Measurements from ENCODE around the gene DENND4B. TPM values are rescaled to one million over a fixed set of nuclear protein-coding genes. Genes with fewer than 3 reads are reported as not detected.

DENND4B gene
- total and polyA plus RNA-seq, 9 of the 15 experiments (the other 6 are each of a cell fraction or from before 2014, with no cell fraction given) = 9.5 to 80.5 (median 23.1) TPM

GRCh38 chr1:153985941-153986761 is 39.6 kb upstream of the DENND4B start, which contains the start of gene RAB13:
RAB13 (minus strand) TSS chr1:153986339; CDS start chr1:153986236, 103 bp downstream.
- H3K9ac ChIP-seq (ENCODE audit: insufficient read depth in 1 of 2, low read depth in 2 of 2, low read length in 2 of 2) = peak within 1 kb of the TSS; percentile 89 to 93
- no peaks in the 10 kb centered on the region for H3K9me1 ChIP-seq (ENCODE audit: control insufficient read depth, insufficient read depth, low read length)
- peaks cover 22% of the 10 kb centered on the region for H3K79me2 ChIP-seq (ENCODE audit: control insufficient read depth, insufficient read depth, low read length)
- peaks cover 5 to 14% of the 10 kb centered on the region in 2 experiments; a peak in 4 of 5 replicates for H3K4me1 ChIP-seq (replicated peaks in 1 of 2; ENCODE audit: control insufficient read depth in 2 of 2, insufficient read depth in 2 of 2, low read length in 2 of 2)
- POLR2A ChIA-PET = interaction anchor here (0.6 to 2.8 kb wide), 13 partner anchors 9 to 336 kb away, joined by 3 to 16 read pairs (median 5); partner anchors contain the start of genes CREB3L4, DENND4B, JTB and UBAP2L
- in situ Hi-C loops (cut with MboI) (loop anchor here (5.0 to 10.0 kb wide), 3 partner anchors 189 to 481 kb away; partner anchors contain the start of gene NPR1), intact Hi-C loops (cut with micrococcal nuclease) (loop anchor here (1.0 to 10.0 kb wide), 7 partner anchors 39 to 631 kb away; partner anchors contain the start of genes DENND4B, ILF2 and S100A9)
- peak within 1 kb of the TSS; percentile 55 for H3K4me3 ChIP-seq
- ATAC-seq (peak; percentile 76), DNase-seq (ENCODE audit: extremely low read depth in 1 of 4, low spot score in 3 of 4) (peak; percentile 77 to 89 (median 88)), FAIRE-seq (no peak)
- no peaks in the 10 kb centered on the region for H3K9me3 ChIP-seq (replicated peaks; ENCODE audit: control insufficient read depth, insufficient read depth, low read depth, low read length)
- H4K20me1 ChIP-seq (replicated peaks; ENCODE audit: control insufficient read depth, insufficient read depth, low read length) = no peaks in the 10 kb centered on the region
- H3K36me3 ChIP-seq (ENCODE audit: control insufficient read depth, insufficient read depth, low read length) = peaks cover 23% of the 10 kb centered on the region
- H3K27ac ChIP-seq (ENCODE audit: extremely low read depth, low read depth, low read length) = peak within 1 kb of the TSS; percentile 75
- CTCF ChIA-PET (ENCODE audit: low intra/inter-chr PET ratio) = interaction anchor here (0.6 to 1.8 kb wide), 7 partner anchors 41 to 631 kb away, joined by 3 to 19 read pairs (median 6); no protein-coding TSS in a partner anchor
- WGBS (ENCODE audit: insufficient coverage, low coverage, missing lambda C conversion rate) = 0% methylated on average over 13 of the region's 32 CpGs
- H3K27me3 ChIP-seq (ENCODE audit: control insufficient read depth in 2 of 2, insufficient read depth in 2 of 2, low read length in 2 of 2) = no peaks in the 10 kb centered on the region
- peak within 1 kb of the TSS; percentile 89 for H2AFZ ChIP-seq (ENCODE audit: low read depth, low read length)
- no TSS peak for BruUV-seq (replicated peaks)
- peak within 1 kb of the TSS; percentile 94 for H3K4me2 ChIP-seq (ENCODE audit: insufficient read depth, low read length)
- TF ChIP-seq PCBP2 (IDR thresholded peaks at IDR 0.05; ENCODE audit: low read depth, low read length, poor library complexity, severe bottlenecking) (no peak), ZNF75A (CRISPR knock-in tag; IDR thresholded peaks at IDR 0.05) (no peak), POLR2AphosphoS2 (IDR thresholded peaks at IDR 0.05; ENCODE audit: low read length) (no peak), SMAD4 (CRISPR knock-in tag; conservative IDR thresholded peaks at IDR 0.05) (no peak), ZNF780A (CRISPR knock-in tag; IDR thresholded peaks at IDR 0.05) (0 out of 2 replicates have a peak, but pooled peaks have one; percentile 66), POLR2H (tag; IDR thresholded peaks at IDR 0.05; ENCODE audit: low read depth) (0 out of 2 replicates have a peak, but pooled peaks have one; percentile 20), MYNN (IDR thresholded peaks at IDR 0.05) (no peak), MYNN (CRISPR knock-in tag; IDR thresholded peaks at IDR 0.05) (no peak), NR0B1 (IDR thresholded peaks at IDR 0.05; ENCODE audit: partially characterized antibody) (no peak), PBX2 (CRISPR knock-in tag; IDR thresholded peaks at IDR 0.05; ENCODE audit: low read depth) (no peak), PBX2 (tag; conservative IDR thresholded peaks at IDR 0.05; ENCODE audit: low read depth) (no peak), PHF8 (IDR thresholded peaks at IDR 0.05; ENCODE audit: borderline replicate concordance, low read length) (peak; percentile 43; the same call in 1 of the 2 replicates), EP300 (IDR thresholded peaks at IDR 0.05; ENCODE audit: low read length) (0 out of 2 replicates have a peak, but pooled peaks have one; percentile 8), DPF2 (IDR thresholded peaks at IDR 0.05) (no peak), ATF2 (CRISPR knock-in tag; IDR thresholded peaks at IDR 0.05) (no peak), ZBTB7A (IDR thresholded peaks at IDR 0.05; ENCODE audit: borderline replicate concordance, control insufficient read depth, low read depth, low read length) (peak; percentile 43; the same call in 1 of the 2 replicates)

All from K562 (cell line).